ENCODE results near the gene COL4A4. TPM values are rescaled to one million over a fixed set of nuclear protein-coding genes. Genes with fewer than 3 reads are reported as not detected.

COL4A4 gene
- total and polyA plus RNA-seq, 10 donors = 2.0 to 8.4 (median 5.4) TPM

GRCh38 chr2:227123697-227124096, 40.3 kb downstream of the COL4A4 start:
- DNase-seq = no peak
- Histone ChIP-seq H3K4me3 (no peak overlapping the region), H3K9me3 (no peaks in the 10 kb centered on the region), H3K27me3 (replicated peaks in 1 of 7) (peaks cover 0 to 5% (median 0%) of the 10 kb centered on the region in 7 donors), H3K4me1 (no peaks in the 10 kb centered on the region), H3K36me3 (peaks cover 0 to 8% (median 0%) of the 10 kb centered on the region in 6 donors), H3K27ac (no peak overlapping the region)
- 82 to 90% (median 82%) methylated on average over 3 to 4 of the region's 4 CpGs for WGBS, 5 donors
- intact Hi-C loops (cut with DNase I; ENCODE audit: low total_unique reads) = loop anchor here (10.0 kb wide), 1 partner anchor 641 kb away; no protein-coding TSS in a partner anchor
- TF ChIP-seq CTCF (IDR thresholded peaks at IDR 0.05 in 8 of 11, conservative IDR thresholded peaks at IDR 0.05 in 3 of 11) (no peak), POLR2A (IDR thresholded peaks at IDR 0.05) (no peak), POLR2AphosphoS5 (IDR thresholded peaks at IDR 0.05) (no peak)

GRCh38 chr2:227118353-227118752, 45.7 kb downstream of the COL4A4 start:
- Histone ChIP-seq H3K36me3 (peaks cover 0 to 8% (median 0%) of the 10 kb centered on the region in 6 donors), H3K9me3 (no peaks in the 10 kb centered on the region), H3K4me1 (no peaks in the 10 kb centered on the region), H3K4me3 (no peak overlapping the region), H3K27ac (no peak overlapping the region), H3K27me3 (replicated peaks in 1 of 7) (no peaks in the 10 kb centered on the region)
- no peak for DNase-seq
- no peak for TF ChIP-seq CTCF (IDR thresholded peaks at IDR 0.05 in 8 of 11, conservative IDR thresholded peaks at IDR 0.05 in 3 of 11)
- no peak for TF ChIP-seq POLR2AphosphoS5 (IDR thresholded peaks at IDR 0.05)
- no peak for TF ChIP-seq POLR2A (IDR thresholded peaks at IDR 0.05)
- intact Hi-C loops (cut with DNase I; ENCODE audit: low total_unique reads) = no loop called here

GRCh38 chr2:227117852-227118251, 46.2 kb downstream of the COL4A4 start:
- H3K4me1 ChIP-seq = no peaks in the 10 kb centered on the region

GRCh38 chr2:227117027-227117426, 47.0 kb downstream of the COL4A4 start:
- H3K27ac ChIP-seq = no peak overlapping the region
- H3K4me3 ChIP-seq = no peak overlapping the region
- whole genome bisulfite sequencing, 5 donors = 76 to 94% (median 79%) methylated on average over 1 of the region's 1 CpG
- intact Hi-C loops (cut with DNase I; ENCODE audit: low total_unique reads) = no loop called here
- H3K36me3 ChIP-seq = peaks cover 0 to 8% (median 0%) of the 10 kb centered on the region in 6 donors
- H3K4me1 ChIP-seq = no peaks in the 10 kb centered on the region
- no peaks in the 10 kb centered on the region for H3K27me3 ChIP-seq (replicated peaks in 1 of 7)
- DNase-seq = no peak
- TF ChIP-seq POLR2AphosphoS5 (IDR thresholded peaks at IDR 0.05) = no peak
- TF ChIP-seq POLR2A (IDR thresholded peaks at IDR 0.05) = no peak
- TF ChIP-seq CTCF (IDR thresholded peaks at IDR 0.05 in 8 of 11, conservative IDR thresholded peaks at IDR 0.05 in 3 of 11) = no peak
- no peaks in the 10 kb centered on the region for H3K9me3 ChIP-seq

More at GRCh38 chr2:227117852-227118251, 46.2 kb downstream of the COL4A4 start:
- Histone ChIP-seq H3K4me3 (no peak overlapping the region), H3K27ac (no peak overlapping the region), H3K9me3 (no peaks in the 10 kb centered on the region), H3K36me3 (peaks cover 0 to 8% (median 0%) of the 10 kb centered on the region in 6 donors), H3K27me3 (replicated peaks in 1 of 7) (no peaks in the 10 kb centered on the region)
- DNase-seq = no peak
- no peak for TF ChIP-seq POLR2AphosphoS5 (IDR thresholded peaks at IDR 0.05)
- no peak for TF ChIP-seq CTCF (IDR thresholded peaks at IDR 0.05 in 8 of 11, conservative IDR thresholded peaks at IDR 0.05 in 3 of 11)
- TF ChIP-seq POLR2A (IDR thresholded peaks at IDR 0.05) = no peak
- 5 to 15% (median 11%) methylated on average over 3 of the region's 3 CpGs for WGBS, 5 donors
- intact Hi-C loops (cut with DNase I; ENCODE audit: low total_unique reads) = no loop called here

Measured in spleen (tissue), 11 donors.